ENCODE results near the gene NUB1. TPM values are rescaled to one million over a fixed set of nuclear protein-coding genes. Genes with fewer than 3 reads are reported as not detected.

Gene NUB1
- polyA plus RNA-seq, 1 of the 3 experiments (the other 2 are of a cell fraction): 54.0 TPM

DNA sequence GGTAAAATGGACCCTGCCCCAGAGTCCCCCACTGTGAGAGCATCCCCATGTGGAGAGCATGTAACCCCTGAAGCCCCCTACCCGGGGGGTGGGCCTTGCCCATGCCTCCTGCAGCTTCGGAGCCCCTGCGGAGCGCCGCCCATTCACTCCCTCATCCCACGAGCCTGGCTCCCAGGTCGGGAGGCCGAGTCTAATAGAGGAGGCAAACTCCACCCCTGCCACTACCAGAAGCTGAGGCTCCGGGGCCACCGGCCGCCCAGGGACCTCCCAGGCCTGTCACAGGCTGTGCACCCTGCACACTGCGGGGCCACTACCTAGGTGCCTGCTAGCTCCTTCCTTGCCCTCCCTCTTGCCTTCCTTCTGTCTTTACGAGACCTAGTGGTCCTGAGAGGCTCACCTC, 50.8 kb downstream of the NUB1 start:
- H3K79me2 ChIP-seq (ENCODE audit: insufficient read depth): no peaks in the 10 kb centered on the region
- no peak overlapping the region for H3K4me2 ChIP-seq
- ChIA-PET CTCF (interaction anchor here (1.3 kb wide), 1 partner anchor 42 kb away, joined by 3 read pairs; no protein-coding TSS in a partner anchor), POLR2A (no interaction called here)
- H3K9me2 ChIP-seq: no peaks in the 10 kb centered on the region
- WGBS (ENCODE audit: low lambda C conversion rate): 72% methylated on average over 11 of the region's 13 CpGs
- no peak overlapping the region for H3K4me3 ChIP-seq (ENCODE audit: low read depth in 2 of 2, low read length in 1 of 2)
- peaks cover 22% of the 10 kb centered on the region for H3K27me3 ChIP-seq (ENCODE audit: insufficient read depth)
- no peaks in the 10 kb centered on the region for H3K4me1 ChIP-seq (ENCODE audit: control insufficient read depth in 1 of 2, insufficient read depth in 2 of 2, low read depth in 1 of 2, low read length in 1 of 2)
- H2AFZ ChIP-seq (ENCODE audit: low read depth): no peak overlapping the region
- H3K27ac ChIP-seq (ENCODE audit: low read depth in 2 of 2, low read length in 1 of 2): no peak overlapping the region
- no peaks in the 10 kb centered on the region for H3F3A ChIP-seq (replicated peaks; ENCODE audit: insufficient read depth)
- H3K36me3 ChIP-seq (replicated peaks in 1 of 2; ENCODE audit: control insufficient read depth in 1 of 2, insufficient read depth in 2 of 2, low read length in 1 of 2): no peaks in the 10 kb centered on the region
- H3K9me3 ChIP-seq: no peaks in the 10 kb centered on the region
- H4K20me1 ChIP-seq (ENCODE audit: insufficient read depth): no peaks in the 10 kb centered on the region
- TF ChIP-seq POLR2AphosphoS5 (IDR thresholded peaks at IDR 0.05; ENCODE audit: low read depth, low read length): no peak
- no peak for TF ChIP-seq FOSL2 (IDR thresholded peaks at IDR 0.05; ENCODE audit: borderline replicate concordance, low read depth)
- no peak for TF ChIP-seq SMC3 (IDR thresholded peaks at IDR 0.05; ENCODE audit: low read depth, low read length)
- no peak for TF ChIP-seq FOXM1 (IDR thresholded peaks at IDR 0.05; ENCODE audit: low read depth)
- TF ChIP-seq JUND (IDR thresholded peaks at IDR 0.05): no peak
- TF ChIP-seq, protein P1, sequence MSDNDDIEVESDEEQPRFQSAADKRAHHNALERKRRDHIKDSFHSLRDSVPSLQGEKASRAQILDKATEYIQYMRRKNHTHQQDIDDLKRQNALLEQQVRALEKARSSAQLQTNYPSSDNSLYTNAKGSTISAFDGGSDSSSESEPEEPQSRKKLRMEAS (IDR thresholded peaks at IDR 0.05; ENCODE audit: low read depth): no peak
- TF ChIP-seq EP300 (IDR thresholded peaks at IDR 0.05; ENCODE audit: borderline replicate concordance in 1 of 2, low read depth in 1 of 2, low read length in 1 of 2): no peak
- no peak for TF ChIP-seq RXRA (IDR thresholded peaks at IDR 0.05; ENCODE audit: borderline replicate concordance, low read depth)
- no peak for TF ChIP-seq SIN3A (IDR thresholded peaks at IDR 0.05; ENCODE audit: borderline replicate concordance, low read depth, low read length)
- TF ChIP-seq GABPA (IDR thresholded peaks at IDR 0.05; ENCODE audit: low read depth): no peak
- TF ChIP-seq NRF1 (IDR thresholded peaks at IDR 0.05; ENCODE audit: low read depth, low read length): no peak
- TF ChIP-seq EZH2phosphoT487 (IDR thresholded peaks at IDR 0.05; ENCODE audit: borderline replicate concordance, low read depth): no peak
- TF ChIP-seq ELF1 (IDR thresholded peaks at IDR 0.05): no peak
- TF ChIP-seq, protein P2, sequence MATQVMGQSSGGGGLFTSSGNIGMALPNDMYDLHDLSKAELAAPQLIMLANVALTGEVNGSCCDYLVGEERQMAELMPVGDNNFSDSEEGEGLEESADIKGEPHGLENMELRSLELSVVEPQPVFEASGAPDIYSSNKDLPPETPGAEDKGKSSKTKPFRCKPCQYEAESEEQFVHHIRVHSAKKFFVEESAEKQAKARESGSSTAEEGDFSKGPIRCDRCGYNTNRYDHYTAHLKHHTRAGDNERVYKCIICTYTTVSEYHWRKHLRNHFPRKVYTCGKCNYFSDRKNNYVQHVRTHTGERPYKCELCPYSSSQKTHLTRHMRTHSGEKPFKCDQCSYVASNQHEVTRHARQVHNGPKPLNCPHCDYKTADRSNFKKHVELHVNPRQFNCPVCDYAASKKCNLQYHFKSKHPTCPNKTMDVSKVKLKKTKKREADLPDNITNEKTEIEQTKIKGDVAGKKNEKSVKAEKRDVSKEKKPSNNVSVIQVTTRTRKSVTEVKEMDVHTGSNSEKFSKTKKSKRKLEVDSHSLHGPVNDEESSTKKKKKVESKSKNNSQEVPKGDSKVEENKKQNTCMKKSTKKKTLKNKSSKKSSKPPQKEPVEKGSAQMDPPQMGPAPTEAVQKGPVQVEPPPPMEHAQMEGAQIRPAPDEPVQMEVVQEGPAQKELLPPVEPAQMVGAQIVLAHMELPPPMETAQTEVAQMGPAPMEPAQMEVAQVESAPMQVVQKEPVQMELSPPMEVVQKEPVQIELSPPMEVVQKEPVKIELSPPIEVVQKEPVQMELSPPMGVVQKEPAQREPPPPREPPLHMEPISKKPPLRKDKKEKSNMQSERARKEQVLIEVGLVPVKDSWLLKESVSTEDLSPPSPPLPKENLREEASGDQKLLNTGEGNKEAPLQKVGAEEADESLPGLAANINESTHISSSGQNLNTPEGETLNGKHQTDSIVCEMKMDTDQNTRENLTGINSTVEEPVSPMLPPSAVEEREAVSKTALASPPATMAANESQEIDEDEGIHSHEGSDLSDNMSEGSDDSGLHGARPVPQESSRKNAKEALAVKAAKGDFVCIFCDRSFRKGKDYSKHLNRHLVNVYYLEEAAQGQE (IDR thresholded peaks at IDR 0.05; ENCODE audit: low read depth, low read length): no peak
- no peak for DNase-seq
- no peak overlapping the region for H3K9ac ChIP-seq

Data from SK-N-SH (cell line).